ENCODE measurements around the gene RAC2.

RAC2 gene

GRCh38 chr22:37211866-37212173, 32.2 kb downstream of the RAC2 start:
- Mint-ChIP-seq H3K4me3 (peak overlapping the region in 2 of 3 experiments; percentile 12 to 53), H3K4me1 (peaks cover 67% of the 10 kb centered on the region), H3K9me3 (no peaks in the 10 kb centered on the region), H3K27ac (peak overlapping the region; percentile 62 to 77 (median 72)), H3K36me3 (ENCODE audit: low read depth) (no peaks in the 10 kb centered on the region), H3K27me3 (ENCODE audit: low read depth) (peaks cover 13% of the 10 kb centered on the region)
- TF ChIP-seq CTCF (IDR thresholded peaks at IDR 0.05; ENCODE audit: unreplicated experiment in 3 of 3): no peak

GRCh38 chr22:37211075-37211865, 32.8 kb downstream of the RAC2 start:
- TF ChIP-seq CTCF (IDR thresholded peaks at IDR 0.05; ENCODE audit: unreplicated experiment in 3 of 3): no peak
- Mint-ChIP-seq H3K4me3 (peak overlapping the region in 2 of 3 experiments; percentile 16 to 53), H3K27ac (peak overlapping the region; percentile 13 to 77 (median 72)), H3K4me1 (peaks cover 67% of the 10 kb centered on the region), H3K9me3 (no peaks in the 10 kb centered on the region), H3K36me3 (ENCODE audit: low read depth) (no peaks in the 10 kb centered on the region), H3K27me3 (ENCODE audit: low read depth) (peaks cover 13% of the 10 kb centered on the region)

- H3K9me3 Mint-ChIP-seq: no peaks in the 10 kb centered on the region
Measured at GRCh38 chr22:37210041-37210803, 33.8 kb downstream of the RAC2 start.

GRCh38 chr22:37209140-37209845, 34.8 kb downstream of the RAC2 start:
- no peaks in the 10 kb centered on the region for H3K9me3 Mint-ChIP-seq
- no peaks in the 10 kb centered on the region for H3K36me3 Mint-ChIP-seq (ENCODE audit: low read depth)
- TF ChIP-seq CTCF (IDR thresholded peaks at IDR 0.05; ENCODE audit: unreplicated experiment in 3 of 3): no peak
- H3K27ac Mint-ChIP-seq: peak overlapping the region; percentile 56 to 71 (median 70)
- H3K4me1 Mint-ChIP-seq: peaks cover 53% of the 10 kb centered on the region
- peaks cover 4% of the 10 kb centered on the region for H3K27me3 Mint-ChIP-seq (ENCODE audit: low read depth)
- H3K4me3 Mint-ChIP-seq: no peak overlapping the region

More at GRCh38 chr22:37210041-37210803, 33.8 kb downstream of the RAC2 start:
- TF ChIP-seq CTCF (IDR thresholded peaks at IDR 0.05; ENCODE audit: unreplicated experiment in 3 of 3): no peak
- H3K4me1 Mint-ChIP-seq: peaks cover 62% of the 10 kb centered on the region
- H3K27ac Mint-ChIP-seq: peak overlapping the region; percentile 11 to 77 (median 70)
- H3K4me3 Mint-ChIP-seq: peak overlapping the region; percentile 31 to 51 (median 42)
- no peaks in the 10 kb centered on the region for H3K36me3 Mint-ChIP-seq (ENCODE audit: low read depth)
- peaks cover 9% of the 10 kb centered on the region for H3K27me3 Mint-ChIP-seq (ENCODE audit: low read depth)

- Mint-ChIP-seq H3K36me3 (ENCODE audit: low read depth) (no peaks in the 10 kb centered on the region), H3K27me3 (ENCODE audit: low read depth) (peaks cover 3% of the 10 kb centered on the region), H3K27ac (peak overlapping the region; percentile 56 to 71 (median 70)), H3K4me1 (peaks cover 46% of the 10 kb centered on the region), H3K4me3 (no peak overlapping the region), H3K9me3 (no peaks in the 10 kb centered on the region)
- TF ChIP-seq CTCF (IDR thresholded peaks at IDR 0.05; ENCODE audit: unreplicated experiment in 3 of 3): no peak
Measured at GRCh38 chr22:37208401-37209139, 35.5 kb downstream of the RAC2 start.

Measured in nephron (organoid).